GOT3 (cell line): Measurements from ENCODE around the gene RFPL3.
"Not testable (repeated sequence)": the region's sequence is repeated elsewhere in the genome, so short reads cannot be mapped to it uniquely, and the experiment has no call there.

ENCODE experiments used
- DNase-seq: peaks from one replicate; lab custom pipeline; 2025; ENCODE audit warnings: mixed read lengths; lab: John Stamatoyannopoulos, UW

Gene RFPL3

GRCh38 chr22:32357567-32357966 is at the start of gene RFPL3:
RFPL3 (plus strand) TSS chr22:32357867; CDS start chr22:32358072, 205 bp downstream.
- not testable (repeated sequence) for DNase-seq

- no peak for DNase-seq
Observed at GRCh38 chr22:32308191-32308590, 49.5 kb upstream of the RFPL3 start.

- no peak for DNase-seq
Observed at GRCh38 chr22:32308934-32309333, 48.7 kb upstream of the RFPL3 start.

- DNase-seq = no peak
Observed at GRCh38 chr22:32309585-32310251, 47.9 kb upstream of the RFPL3 start.

- no peak for DNase-seq
Observed at GRCh38 chr22:32310777-32311176, 46.9 kb upstream of the RFPL3 start.

GRCh38 chr22:32311551-32312071 is 46.1 kb upstream of the RFPL3 start:
- DNase-seq = no peak

- DNase-seq = no peak
Observed at GRCh38 chr22:32312748-32313147, 44.9 kb upstream of the RFPL3 start.

GRCh38 chr22:32313532-32313931 is 44.1 kb upstream of the RFPL3 start:
- DNase-seq = no peak

GRCh38 chr22:32317524-32317923 is 40.1 kb upstream of the RFPL3 start:
- DNase-seq = no peak

GRCh38 chr22:32318361-32318760 is 39.3 kb upstream of the RFPL3 start:
- DNase-seq = no peak

GRCh38 chr22:32319861-32320406 is 37.7 kb upstream of the RFPL3 start:
- no peak for DNase-seq

GRCh38 chr22:32322986-32323385 is 34.7 kb upstream of the RFPL3 start:
- DNase-seq = no peak

GRCh38 chr22:32323513-32324164 is 34.0 kb upstream of the RFPL3 start:
- DNase-seq = no peak

- DNase-seq = no peak
Observed at GRCh38 chr22:32324505-32325415, 32.9 kb upstream of the RFPL3 start.

- no peak for DNase-seq
Observed at GRCh38 chr22:32325416-32325801, 32.3 kb upstream of the RFPL3 start.

GRCh38 chr22:32325811-32326237 is 31.8 kb upstream of the RFPL3 start:
- DNase-seq = no peak

- no peak for DNase-seq
Observed at GRCh38 chr22:32326647-32327046, 31.0 kb upstream of the RFPL3 start.

- DNase-seq = no peak
Observed at GRCh38 chr22:32327066-32327465, 30.6 kb upstream of the RFPL3 start.

GRCh38 chr22:32327596-32328171 is 30.0 kb upstream of the RFPL3 start:
- DNase-seq = no peak

GRCh38 chr22:32328306-32329201 is 29.1 kb upstream of the RFPL3 start:
- no peak for DNase-seq

GRCh38 chr22:32329202-32329645 is 28.4 kb upstream of the RFPL3 start:
- no peak for DNase-seq
